Omental fat pad (tissue), 4 donors: Measurements from ENCODE around the gene STAT2. TPM values are rescaled to one million over a fixed set of nuclear protein-coding genes. Genes with fewer than 3 reads are reported as not detected.
A peak's percentile ranks its signal among the peaks of the same experiment; 100 is the strongest.

Source experiments
- ATAC-seq: fragments of 150-250 bp; one replicate; pipeline ENCODE4 v1.9.1; 2016; ENCODE audit warnings: mild to moderate bottlenecking, moderate library complexity; ENCODE audit not compliant: low FRiP score
- DNase-seq: peaks from one replicate; pipeline ENCODE4 v3.0.0-alpha.2; 2019; ENCODE audit warnings: low spot score
- CTCF ChIP-seq, 3 donors: fragments of 450-650 bp; IDR thresholded peaks; one replicate each; pipeline ENCODE4 v1.5.1; 2016 to 2017; ENCODE audit warnings: antibody characterized with exemption in 3 of 3, mild to moderate bottlenecking in 3 of 3, moderate library complexity in 2 of 3
- small RNA-seq: library from RNA; depleted of rRNA; stranded (forward); fragments of <200 nt; gene quantifications from one replicate; pipeline ENCODE3, GENCODE V24; 2016
- total RNA-seq, 4 donors: library from RNA; depleted of rRNA; stranded (reverse); fragments of >200 nt; gene quantifications; one replicate each; pipeline ENCODE4 v1.1.0, GENCODE V29; 2016

The STAT2 gene
- total RNA-seq, 4 donors from 2014 or later = 137 to 256 (median 177) TPM

- ATAC-seq (peak; percentile 12), DNase-seq (no peak)
- TF ChIP-seq CTCF (IDR thresholded peaks at IDR 0.05) = no peak
Measured at GRCh38 chr12:56299308-56299852, 60.5 kb downstream of the STAT2 start.

DNA sequence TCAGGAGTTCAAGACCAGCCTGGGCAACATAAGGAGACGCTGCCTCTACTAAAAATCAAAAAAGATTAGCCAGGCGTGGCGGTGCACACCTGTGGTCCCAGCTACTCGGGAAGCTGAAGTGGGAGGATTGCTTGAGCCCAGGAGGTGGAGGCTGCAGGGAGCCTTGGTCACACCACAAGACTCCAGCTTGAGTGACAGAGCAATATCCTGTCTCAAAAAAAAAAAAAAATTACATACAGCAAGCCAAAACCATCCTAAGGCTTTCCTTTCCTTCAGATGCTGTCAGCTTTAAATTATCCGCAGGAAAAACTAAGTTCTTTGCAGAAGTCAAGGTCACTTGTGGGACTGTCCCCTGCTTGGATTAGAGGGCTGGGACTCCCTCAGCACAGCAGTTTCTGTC lies 61.1 kb downstream of the STAT2 start:
- DNase-seq (no peak), ATAC-seq (no peak)
- TF ChIP-seq CTCF (IDR thresholded peaks at IDR 0.05) = no peak

GRCh38 chr12:56297400-56297799 lies 62.5 kb downstream of the STAT2 start:
- DNase-seq (no peak), ATAC-seq (no peak)
- TF ChIP-seq CTCF (IDR thresholded peaks at IDR 0.05) = no peak

DNA sequence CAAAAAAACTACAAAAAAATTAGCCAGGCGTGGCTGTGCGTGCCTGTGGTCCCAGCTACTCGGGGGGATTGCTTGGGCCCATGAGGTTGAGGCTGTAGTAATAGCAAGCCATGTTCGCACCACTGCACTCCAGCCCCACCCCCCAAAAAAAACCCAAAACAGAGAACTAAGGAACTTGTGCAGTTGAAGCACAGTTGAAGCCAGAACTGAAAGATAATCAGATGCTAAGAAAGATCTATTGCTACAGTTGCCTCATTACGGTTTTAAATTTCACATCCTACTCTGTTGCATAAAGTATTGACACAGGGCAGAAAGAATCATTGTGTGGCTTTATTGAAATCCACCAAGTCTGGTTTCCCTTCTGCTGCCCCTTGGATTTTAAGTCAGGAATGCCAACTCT lies 63.6 kb downstream of the STAT2 start:
- ATAC-seq (no peak), DNase-seq (no peak)
- TF ChIP-seq CTCF (IDR thresholded peaks at IDR 0.05) = no peak

GRCh38 chr12:56293795-56294194 lies 66.1 kb downstream of the STAT2 start:
- DNase-seq = no peak
- no peak for TF ChIP-seq CTCF (IDR thresholded peaks at IDR 0.05)
- ATAC-seq = no peak

Small RNA genes within 50 kb of the gene (small RNA-seq; reads per million reads assigned to genes)
- not detected for gene RNU7-40P

Other genes starting within 250 kb of the STAT2 start
- gene RPL41, start 243.5 kb downstream of the STAT2 start, total RNA-seq = 1,000 to 10,000 TPM; 2,553 to 3,094 (median 2,929) TPM
- gene ZC3H10, start 241.8 kb downstream of the STAT2 start, total RNA-seq = 1 to 10 TPM; 3.5 to 5.5 (median 4.9) TPM
- gene ESYT1, start 231.8 kb downstream of the STAT2 start, total RNA-seq = 100 to 1,000 TPM; 129 to 447 (median 345) TPM
- 10 to 100 TPM; 25.8 to 42.4 (median 31.8) TPM for gene MYL6B, start 207.5 kb downstream of the STAT2 start, total RNA-seq
- gene MYL6, start 201.7 kb downstream of the STAT2 start, total RNA-seq = 1,000 to 10,000 TPM; 2,379 to 4,265 (median 3,293) TPM
- 100 to 1,000 TPM in 1 of 4 donors, 10 to 100 TPM in 3; 65.5 to 101 (median 82.1) TPM for gene SMARCC2, start 170.6 kb downstream of the STAT2 start, total RNA-seq
- gene RNF41, start 138.2 kb downstream of the STAT2 start, total RNA-seq = 100 to 1,000 TPM in 1 of 4 donors, 10 to 100 TPM in 3; 50.0 to 128 (median 76.2) TPM
- gene NABP2, start 135.8 kb downstream of the STAT2 start, total RNA-seq = 10 to 100 TPM; 13.2 to 24.3 (median 17.2) TPM
- not detected for gene SLC39A5, start 130.1 kb downstream of the STAT2 start, total RNA-seq
- gene ANKRD52, start 101.7 kb downstream of the STAT2 start, total RNA-seq = 10 to 100 TPM; 13.6 to 19.2 (median 16.8) TPM
- 10 to 100 TPM in 3 of 4 donors, 1 to 10 TPM in 1; 9.0 to 18.1 (median 13.5) TPM for gene COQ10A, start 93.2 kb downstream of the STAT2 start, total RNA-seq
- 100 to 1,000 TPM; 143 to 210 (median 194) TPM for gene CS, start 59.8 kb downstream of the STAT2 start, total RNA-seq
- 10 to 100 TPM; 60.4 to 77.8 (median 69.7) TPM for gene CNPY2, start 44.1 kb downstream of the STAT2 start, total RNA-seq
- gene PAN2, start 26.1 kb downstream of the STAT2 start, total RNA-seq = 10 to 100 TPM; 17.3 to 57.8 (median 40.7) TPM
- 1 to 10 TPM in 1 of 4 donors, not detected in 3; 2.2 TPM for gene IL23A, start 21.2 kb downstream of the STAT2 start, total RNA-seq
- not detected for gene APOF, start 2.8 kb upstream of the STAT2 start, total RNA-seq
- gene TIMELESS, start 89.3 kb upstream of the STAT2 start, total RNA-seq = 1 to 10 TPM; 3.2 to 6.8 (median 4.3) TPM
- gene MIP, start 94.5 kb upstream of the STAT2 start, total RNA-seq = not detected
- 1 to 10 TPM; 2.3 to 4.7 (median 2.9) TPM for gene SPRYD4, start 108.5 kb upstream of the STAT2 start, total RNA-seq
- 1 to 10 TPM in 2 of 4 donors, under 1 TPM in 1, not detected in 1; 0.88 to 2.6 (median 1.7) TPM for gene GLS2, start 128.1 kb upstream of the STAT2 start, total RNA-seq
- 10 to 100 TPM; 22.2 to 63.8 (median 30.6) TPM for gene RBMS2, start 161.7 kb upstream of the STAT2 start, total RNA-seq